Type B pancreatic cell (in vitro differentiated cells): ENCODE measurements around the gene NDC1. TPM values are rescaled to one million over a fixed set of nuclear protein-coding genes. Genes with fewer than 3 reads are reported as not detected.

Experiments used
- DNase-seq: peaks from one replicate; pipeline ENCODE4 v3.0.0; 2021; ENCODE audit warnings: mixed read lengths; ENCODE audit not compliant: unreplicated experiment; ENCODE audit errors: extremely low spot score
- H3K27ac Mint-ChIP-seq: 2 replicates; pipeline ENCODE4 v1.8.0; 2021; ENCODE audit warnings: mild to moderate bottlenecking, mixed read lengths
- H3K27me3 Mint-ChIP-seq: 2 replicates; pipeline ENCODE4 v1.8.0; 2021; ENCODE audit warnings: mixed read lengths
- H3K36me3 Mint-ChIP-seq: 2 replicates; pipeline ENCODE4 v1.8.0; 2021; ENCODE audit warnings: mixed read lengths
- H3K4me1 Mint-ChIP-seq: one replicate; pipeline ENCODE4 v1.8.0; 2021; ENCODE audit warnings: mixed read lengths; ENCODE audit not compliant: unreplicated experiment
- H3K4me3 Mint-ChIP-seq: 2 replicates; pipeline ENCODE4 v1.8.0; 2021; ENCODE audit warnings: mild to moderate bottlenecking, mixed read lengths
- H3K9me3 Mint-ChIP-seq: 2 replicates; pipeline ENCODE4 v1.8.0; 2021; ENCODE audit warnings: mixed read lengths
- CTCF ChIP-seq: fragments of 200-600 bp; sonication (generic); conservative IDR thresholded peaks from 2 replicates; pipeline ENCODE4 v1.5.0; 2021; ENCODE audit warnings: antibody characterized with exemption, mild to moderate bottlenecking
- total RNA-seq: library from RNA; stranded (reverse); gene quantifications from 2 replicates; pipeline ENCODE4 v1.2.1, GENCODE V29; 2021; ENCODE audit warnings: low replicate concordance

NDC1 gene
- total RNA-seq, 1 donor from 2014 or later, result 29.5 TPM

DNA sequence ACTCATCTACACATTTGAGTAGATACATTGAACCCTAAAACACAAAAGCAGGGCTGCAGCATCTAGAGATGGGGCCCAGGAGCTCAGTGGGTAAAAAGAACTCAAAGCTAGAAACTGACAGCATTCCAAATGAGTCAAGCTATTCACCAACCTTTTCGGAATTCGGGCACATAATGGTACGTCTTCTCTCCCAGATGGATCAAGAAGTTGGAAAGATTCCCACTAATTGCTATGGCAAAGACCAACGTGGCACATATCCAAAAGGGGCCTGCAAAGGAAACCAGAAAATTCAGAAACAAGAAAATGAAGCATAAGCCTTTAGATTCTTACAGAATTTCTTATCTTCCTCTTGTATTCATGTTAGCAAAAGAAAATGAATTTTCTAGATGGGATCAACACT lies 33.1 kb upstream of the NDC1 start:
- Mint-ChIP-seq H3K27me3 (no peaks in the 10 kb centered on the region), H3K27ac (no peak overlapping the region), H3K4me1 (no peaks in the 10 kb centered on the region), H3K4me3 (no peak overlapping the region), H3K9me3 (no peaks in the 10 kb centered on the region), H3K36me3 (peaks cover 19% of the 10 kb centered on the region)
- TF ChIP-seq CTCF, result no peak
- DNase-seq, result no peak

GRCh38 chr1:53869454-53870117 lies 31.5 kb upstream of the NDC1 start:
- no peaks in the 10 kb centered on the region for H3K4me1 Mint-ChIP-seq
- no peak overlapping the region for H3K27ac Mint-ChIP-seq
- H3K36me3 Mint-ChIP-seq, result peaks cover 19% of the 10 kb centered on the region
- H3K4me3 Mint-ChIP-seq, result no peak overlapping the region
- no peaks in the 10 kb centered on the region for H3K9me3 Mint-ChIP-seq
- no peaks in the 10 kb centered on the region for H3K27me3 Mint-ChIP-seq
- TF ChIP-seq CTCF, result no peak
- DNase-seq, result no peak

DNA sequence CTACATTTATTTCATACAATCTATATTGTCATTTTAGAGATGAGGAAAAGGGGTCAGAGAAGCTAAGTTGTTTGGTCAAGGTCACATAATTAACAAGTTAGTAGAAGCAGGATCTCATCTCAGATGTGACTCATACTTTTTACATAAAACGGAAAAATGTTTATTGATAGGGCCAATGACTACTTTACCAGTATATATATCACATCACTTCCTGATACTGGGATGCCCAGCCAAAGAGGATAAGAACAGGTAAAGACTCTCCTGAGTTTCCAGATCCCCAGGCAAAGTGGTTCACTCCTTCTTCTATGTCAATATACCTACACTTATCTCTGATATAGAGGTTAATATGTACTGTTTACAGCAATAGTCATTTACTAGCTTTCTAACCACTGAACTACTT lies 30.5 kb upstream of the NDC1 start:
- Mint-ChIP-seq H3K36me3 (peaks cover 19% of the 10 kb centered on the region), H3K4me1 (no peaks in the 10 kb centered on the region), H3K9me3 (no peaks in the 10 kb centered on the region), H3K27ac (no peak overlapping the region), H3K4me3 (no peak overlapping the region), H3K27me3 (no peaks in the 10 kb centered on the region)
- DNase-seq, result no peak
- TF ChIP-seq CTCF, result no peak

DNA sequence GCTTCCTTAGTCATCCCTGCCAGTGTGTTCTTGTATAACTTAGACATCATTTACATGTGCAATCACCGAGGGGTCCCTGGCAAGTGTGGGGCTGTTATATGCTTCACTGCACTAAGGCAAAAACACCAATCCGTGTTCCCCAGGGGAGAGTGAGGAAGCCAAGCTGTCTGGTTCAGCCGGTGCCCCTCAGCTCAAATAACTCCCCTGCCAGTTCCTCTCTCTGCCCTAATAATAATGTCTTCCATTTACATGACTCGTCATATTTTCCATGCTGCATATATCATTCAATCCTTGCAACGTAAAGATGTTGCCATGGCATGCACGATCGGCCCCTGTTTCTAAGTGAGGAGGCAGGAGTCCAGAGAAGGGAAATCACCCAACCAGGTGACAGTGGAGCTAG lies 24.4 kb upstream of the NDC1 start:
- no peak for TF ChIP-seq CTCF
- H3K27ac Mint-ChIP-seq, result no peak overlapping the region
- DNase-seq, result no peak
- H3K4me1 Mint-ChIP-seq, result no peaks in the 10 kb centered on the region
- peaks cover 10% of the 10 kb centered on the region for H3K36me3 Mint-ChIP-seq
- no peaks in the 10 kb centered on the region for H3K27me3 Mint-ChIP-seq
- no peak overlapping the region for H3K4me3 Mint-ChIP-seq
- H3K9me3 Mint-ChIP-seq, result no peaks in the 10 kb centered on the region

DNA sequence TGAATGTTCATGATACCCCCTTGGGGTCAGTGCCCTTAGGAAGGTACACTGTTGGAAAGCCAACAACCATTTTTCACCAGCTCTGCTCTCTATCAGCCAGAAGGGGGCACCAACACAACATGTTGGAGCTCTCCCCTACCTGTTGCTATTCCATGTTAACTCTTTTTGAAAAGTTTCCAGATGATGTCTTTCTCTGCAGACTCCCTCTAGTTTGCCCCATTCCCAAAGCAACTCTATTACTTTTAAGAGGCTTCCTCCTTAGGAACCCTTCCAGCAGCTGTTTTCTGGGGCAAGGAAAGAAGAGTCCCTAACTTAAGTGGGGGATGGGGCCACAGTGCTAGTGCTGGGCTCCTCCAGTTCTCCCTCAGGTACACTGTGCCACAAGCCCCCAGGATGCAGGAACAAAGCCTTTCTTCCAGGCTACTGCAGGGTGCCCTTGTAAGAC lies 22.9 kb upstream of the NDC1 start:
- Mint-ChIP-seq H3K27me3 (no peaks in the 10 kb centered on the region), H3K36me3 (peaks cover 11% of the 10 kb centered on the region), H3K9me3 (no peaks in the 10 kb centered on the region), H3K27ac (no peak overlapping the region), H3K4me3 (no peak overlapping the region), H3K4me1 (no peaks in the 10 kb centered on the region)
- no peak for DNase-seq
- peak; percentile 92 for TF ChIP-seq CTCF
